CD1c-positive myeloid dendritic cell (primary cell): Measurements from ENCODE around the gene HEPACAM.

Experiments
- DNase-seq: peaks from one replicate; pipeline ENCODE4 v3.0.0-alpha.2; 2016; ENCODE audit errors: extremely low spot score

The HEPACAM gene

GRCh38 chr11:124943254-124943616 lies 7.4 kb upstream of the HEPACAM start:
- no peak for DNase-seq

GRCh38 chr11:124942466-124943253 lies 6.8 kb upstream of the HEPACAM start:
- no peak for DNase-seq

- DNase-seq, result no peak
These were observed 5.9 kb upstream of the HEPACAM start for GRCh38 chr11:124941703-124942102.

- DNase-seq, result no peak
These were observed 3.1 kb upstream of the HEPACAM start for GRCh38 chr11:124938970-124939369.

DNA sequence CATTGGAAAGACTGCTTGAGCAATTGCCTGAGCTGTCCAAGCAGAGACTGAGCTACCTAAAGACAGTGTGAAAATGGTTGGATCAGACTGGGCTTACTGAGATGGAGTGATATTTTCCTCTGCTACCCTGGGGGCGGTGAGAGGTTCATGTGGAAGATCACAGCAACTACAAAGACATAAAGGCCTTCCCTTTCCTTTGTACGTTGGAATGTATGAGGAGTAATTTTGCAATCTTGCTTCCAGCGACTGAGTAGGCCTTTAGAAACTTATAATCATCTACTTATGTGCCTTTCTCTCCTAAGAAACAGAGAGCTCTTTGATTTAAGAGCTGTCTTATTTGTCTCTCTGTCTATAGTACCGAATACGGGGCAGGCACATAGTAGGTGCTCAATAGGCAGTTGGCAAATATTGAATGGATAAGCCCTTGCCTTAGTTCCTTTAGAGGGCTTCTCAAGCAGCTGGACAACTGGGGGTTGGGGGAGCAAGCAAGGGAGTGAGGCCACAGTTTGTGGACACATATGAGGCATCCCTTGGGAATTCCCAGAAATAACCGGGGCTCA lies 2.4 kb upstream of the HEPACAM start:
- no peak for DNase-seq

DNA sequence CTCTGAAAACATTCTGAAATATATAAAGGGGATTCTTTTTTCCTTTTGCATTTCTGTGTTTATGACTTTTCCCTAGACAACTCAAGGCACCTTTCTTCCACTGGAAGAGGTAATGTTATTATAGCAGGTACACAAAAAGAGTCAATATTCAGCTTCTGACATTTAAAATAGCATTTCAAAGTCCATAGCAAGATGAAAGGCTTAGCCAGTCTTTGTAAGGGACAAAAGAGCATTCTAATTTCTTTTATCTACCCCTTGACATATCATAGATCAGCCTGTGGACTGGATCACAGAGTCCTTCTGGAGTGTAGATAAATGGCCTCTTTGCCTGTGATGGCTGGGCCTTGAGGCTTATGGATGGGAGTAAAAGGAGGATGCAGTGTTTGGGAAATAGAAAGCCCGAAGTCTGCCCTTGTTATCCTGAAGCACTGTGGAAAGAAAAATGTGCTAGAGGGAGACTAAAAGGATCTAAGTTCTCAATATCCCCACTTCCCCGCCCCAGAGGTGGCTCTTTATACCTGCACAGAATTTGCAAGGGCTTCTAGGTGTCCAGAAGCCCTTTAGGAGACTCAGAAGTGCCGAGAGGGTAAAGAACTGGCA lies 1.6 kb upstream of the HEPACAM start:
- DNase-seq, result no peak

DNA sequence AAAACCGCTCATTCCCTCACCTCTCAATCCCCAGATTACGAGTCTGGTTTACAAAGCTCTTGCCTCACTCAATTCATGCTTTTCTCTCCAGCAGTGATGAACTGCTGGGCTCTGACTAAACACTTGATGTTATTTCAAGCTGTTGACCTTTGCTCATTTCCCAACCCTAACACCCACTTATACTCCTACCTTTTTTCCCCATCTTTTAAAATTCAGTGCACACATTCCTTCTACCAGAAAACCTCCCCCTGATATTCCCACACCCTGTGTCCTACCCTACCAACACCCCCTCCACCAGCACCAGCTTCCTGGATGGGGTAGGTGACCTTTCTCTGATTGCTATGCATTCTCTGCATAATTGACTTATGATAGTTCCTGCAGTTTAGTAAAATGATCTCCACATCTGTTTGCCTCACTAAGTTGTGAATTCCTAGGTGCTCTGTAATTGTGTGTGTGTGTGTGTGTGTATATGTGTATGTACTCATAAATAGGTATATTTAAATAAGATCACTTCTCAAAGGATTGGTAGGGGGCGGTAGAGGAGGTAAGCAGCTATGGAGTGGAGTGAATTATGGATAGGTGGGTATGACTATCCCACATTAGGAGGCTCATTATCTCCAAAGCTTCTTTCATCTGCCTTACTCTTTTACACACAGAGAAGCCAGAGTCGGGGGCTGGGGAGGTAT lies 842 bp downstream of the HEPACAM start:
- DNase-seq, result no peak

GRCh38 chr11:124930799-124931198 lies 5.0 kb downstream of the HEPACAM start:
- no peak for DNase-seq

DNA sequence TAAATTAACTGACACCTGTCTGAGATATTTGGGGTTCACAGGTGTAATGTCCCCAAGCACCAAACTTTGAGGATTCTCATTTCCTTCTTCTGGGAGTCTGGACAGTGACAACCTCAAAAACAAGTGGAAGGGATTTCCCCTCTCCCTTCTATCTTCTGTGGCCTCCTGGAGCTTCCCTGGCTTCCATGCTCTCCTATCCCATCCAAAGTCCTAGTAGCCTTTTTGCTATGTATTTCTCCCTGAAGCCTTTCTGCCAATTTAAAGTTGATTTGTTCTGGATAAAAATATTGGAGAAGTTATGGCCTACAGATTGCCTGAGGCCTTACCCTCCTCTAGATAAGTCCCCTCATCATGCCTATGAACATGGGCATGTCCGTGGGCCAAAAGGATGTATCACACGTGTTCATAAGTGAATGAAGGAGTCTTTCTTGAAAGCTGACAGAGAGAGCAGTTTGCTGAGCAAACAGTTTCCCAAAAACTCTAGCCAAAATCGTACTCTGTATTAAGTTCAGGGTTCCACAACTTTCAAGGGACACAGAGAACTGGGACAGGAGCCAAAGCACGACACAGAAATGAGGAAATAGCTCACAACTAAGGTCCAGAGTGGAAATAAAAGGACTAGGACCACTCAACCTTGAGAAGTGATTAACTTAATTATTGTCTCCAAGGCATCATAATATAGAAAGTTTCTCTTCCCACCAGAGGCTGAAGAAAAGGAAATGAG lies 6.7 kb downstream of the HEPACAM start:
- DNase-seq, result no peak

DNA sequence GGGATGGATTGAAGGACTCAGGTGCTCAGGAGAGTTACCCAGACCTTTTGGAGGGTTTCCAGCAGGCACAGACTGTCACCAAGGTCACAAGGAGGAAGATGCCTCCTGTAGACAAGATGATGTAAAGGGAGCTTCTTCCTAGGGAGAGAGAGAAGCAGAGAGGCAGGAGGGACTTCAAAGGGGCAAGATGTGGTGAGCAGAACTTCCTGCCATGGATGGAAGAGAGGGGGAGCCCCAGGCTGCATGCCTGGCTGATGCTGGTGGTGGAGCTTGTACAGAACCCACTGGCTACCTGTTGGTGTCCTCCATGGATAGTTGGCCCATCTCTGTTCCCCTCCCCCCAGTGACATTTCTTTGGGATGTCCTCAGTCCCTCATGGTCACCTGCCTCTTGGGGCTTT lies 12.6 kb downstream of the HEPACAM start:
- DNase-seq, result no peak

DNA sequence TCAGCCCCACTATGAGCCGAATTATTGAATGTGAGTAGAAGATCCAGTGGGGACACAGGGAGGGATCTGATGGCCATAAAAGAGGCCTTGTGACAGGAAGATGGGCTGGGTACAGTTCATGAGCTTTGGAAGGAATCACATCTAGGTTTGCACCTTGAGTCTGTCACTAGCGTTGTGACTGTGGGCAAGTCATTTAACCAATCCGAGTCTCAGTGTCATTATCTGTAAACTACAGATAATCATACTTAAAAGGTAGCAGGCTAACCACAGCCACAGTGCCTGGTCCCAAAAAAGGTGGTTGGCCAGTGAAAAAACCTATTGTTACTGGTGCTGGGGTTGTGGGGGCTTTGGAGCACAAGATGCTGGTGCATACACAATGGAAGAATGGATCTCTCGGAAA lies 13.0 kb downstream of the HEPACAM start:
- no peak for DNase-seq

DNA sequence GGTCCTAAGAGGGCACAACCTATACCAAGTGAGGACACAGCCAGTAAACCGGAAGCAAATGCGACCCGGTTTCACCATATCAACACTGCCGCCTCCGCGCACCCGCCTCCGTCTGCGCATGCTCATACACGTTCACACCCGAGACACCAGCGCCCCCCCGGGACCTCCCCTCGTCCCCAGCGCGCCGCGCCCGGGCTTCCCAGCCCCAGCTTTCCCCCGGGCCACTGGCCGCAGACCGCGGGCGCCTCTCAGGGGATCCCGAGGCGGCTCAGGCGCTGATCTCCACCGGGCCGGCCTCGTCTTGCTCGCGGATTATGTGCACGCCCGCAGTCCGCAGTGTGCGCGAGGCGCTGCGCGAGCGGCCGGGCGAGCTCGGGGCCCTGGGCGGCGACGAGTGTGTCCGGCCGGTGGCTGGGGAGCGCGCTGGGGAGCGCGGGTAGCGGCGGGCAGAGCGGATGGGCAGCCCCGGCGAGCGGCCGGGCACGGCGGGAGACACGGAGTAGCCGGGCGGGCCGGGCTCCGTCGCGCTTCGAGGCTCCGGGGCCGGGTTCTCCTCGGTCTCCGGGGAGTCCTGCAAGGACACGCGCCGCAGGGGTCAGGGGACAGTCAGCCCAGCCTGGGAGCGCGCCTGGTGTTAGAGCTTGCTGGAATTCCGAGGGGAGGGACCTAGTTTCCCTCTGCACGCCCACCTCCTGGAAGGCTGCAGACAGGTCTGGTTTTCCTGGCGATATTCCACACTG lies 14.8 kb downstream of the HEPACAM start:
- peak; percentile 75 for DNase-seq

DNA sequence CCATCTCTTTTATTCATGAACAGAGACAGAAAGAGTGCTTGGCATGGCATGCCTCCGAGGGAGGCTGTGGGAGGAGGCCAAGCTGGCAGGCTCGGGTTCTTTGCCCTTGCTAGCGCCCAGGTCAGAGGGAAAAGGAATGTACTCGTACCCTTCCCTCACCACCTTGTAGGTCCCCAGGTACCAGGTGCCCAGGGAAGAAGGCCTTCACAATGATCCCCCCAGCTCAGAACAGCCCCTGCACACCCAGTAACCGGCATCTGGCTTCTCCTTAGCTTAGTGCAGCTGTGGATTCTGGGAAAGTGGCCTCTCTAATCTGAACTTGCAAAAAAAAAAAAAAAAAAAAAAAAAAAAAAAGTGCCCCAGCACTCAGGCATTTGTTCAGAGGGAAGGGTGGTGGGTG lies 15.5 kb downstream of the HEPACAM start:
- DNase-seq, result no peak

DNA sequence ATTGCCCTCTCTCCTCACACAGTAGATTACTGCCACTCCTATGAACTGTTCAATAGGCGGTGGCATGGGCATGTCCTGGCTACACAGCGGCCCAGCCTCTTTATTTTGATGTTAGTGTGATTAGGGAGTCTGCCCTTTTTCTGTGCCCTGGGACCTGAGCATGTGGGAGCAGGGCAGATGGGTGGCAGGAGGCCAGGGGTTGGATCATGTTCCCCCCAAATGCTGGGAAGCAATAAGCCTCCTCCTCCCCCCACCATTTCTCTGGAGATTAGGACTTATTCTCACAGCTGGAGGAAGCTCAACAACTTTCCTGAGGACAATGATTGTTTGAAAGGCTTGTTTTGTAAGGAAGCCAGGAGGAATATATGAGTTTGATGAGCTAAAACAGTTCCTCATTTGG lies 15.9 kb downstream of the HEPACAM start:
- no peak for DNase-seq

DNA sequence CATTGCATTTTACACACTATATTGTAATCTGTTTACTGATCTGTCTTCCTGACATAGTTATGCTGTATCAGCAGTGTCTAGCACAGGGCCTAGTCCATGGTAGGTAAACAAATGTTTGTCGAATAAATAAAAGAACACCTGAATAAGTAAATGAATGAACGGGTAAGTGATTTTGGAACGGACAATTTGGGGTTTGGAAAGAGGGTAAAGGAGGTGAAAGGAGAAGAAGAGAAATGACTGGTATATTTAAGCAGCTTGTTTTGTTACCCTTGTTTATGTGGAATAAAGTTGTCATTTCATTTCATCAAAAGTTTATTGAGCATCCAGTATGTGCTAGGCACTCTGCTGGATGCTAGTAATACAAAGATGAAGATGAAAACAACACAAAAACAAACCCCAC lies 16.9 kb downstream of the HEPACAM start, which contains the start of gene HEPN1:
Gene HEPN1, plus strand, starts transcription at position 301 of the 400 bp plus-strand sequence.
- DNase-seq, result no peak

DNA sequence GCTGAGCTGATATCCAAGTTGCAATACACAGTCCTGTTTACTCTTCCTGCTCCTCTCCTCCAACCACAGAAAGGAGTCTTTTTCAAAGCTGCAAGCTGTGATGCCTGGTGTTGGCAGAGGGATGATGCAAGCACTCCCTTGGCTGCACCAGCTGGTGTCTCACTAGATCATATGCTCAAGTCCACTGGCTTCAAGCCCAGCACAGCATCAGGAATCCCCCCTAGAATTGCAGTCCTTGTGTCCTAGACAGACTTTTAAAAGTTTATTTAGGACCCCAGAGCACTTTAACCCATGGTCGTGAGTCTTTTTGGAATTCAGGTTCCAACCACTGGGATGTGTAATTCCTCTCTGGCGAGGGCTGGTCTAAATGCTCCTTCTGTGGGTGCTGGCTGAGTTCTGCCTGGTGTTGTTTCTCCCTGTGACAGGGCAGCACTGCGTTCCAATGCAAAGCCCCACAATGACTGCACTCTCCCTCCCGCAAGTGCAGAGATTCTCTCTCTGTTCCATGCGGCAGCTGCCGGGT lies 18.7 kb downstream of the HEPACAM start:
- no peak for DNase-seq

- DNase-seq, result no peak
These were observed 19.5 kb downstream of the HEPACAM start for GRCh38 chr11:124916370-124916710.

DNA sequence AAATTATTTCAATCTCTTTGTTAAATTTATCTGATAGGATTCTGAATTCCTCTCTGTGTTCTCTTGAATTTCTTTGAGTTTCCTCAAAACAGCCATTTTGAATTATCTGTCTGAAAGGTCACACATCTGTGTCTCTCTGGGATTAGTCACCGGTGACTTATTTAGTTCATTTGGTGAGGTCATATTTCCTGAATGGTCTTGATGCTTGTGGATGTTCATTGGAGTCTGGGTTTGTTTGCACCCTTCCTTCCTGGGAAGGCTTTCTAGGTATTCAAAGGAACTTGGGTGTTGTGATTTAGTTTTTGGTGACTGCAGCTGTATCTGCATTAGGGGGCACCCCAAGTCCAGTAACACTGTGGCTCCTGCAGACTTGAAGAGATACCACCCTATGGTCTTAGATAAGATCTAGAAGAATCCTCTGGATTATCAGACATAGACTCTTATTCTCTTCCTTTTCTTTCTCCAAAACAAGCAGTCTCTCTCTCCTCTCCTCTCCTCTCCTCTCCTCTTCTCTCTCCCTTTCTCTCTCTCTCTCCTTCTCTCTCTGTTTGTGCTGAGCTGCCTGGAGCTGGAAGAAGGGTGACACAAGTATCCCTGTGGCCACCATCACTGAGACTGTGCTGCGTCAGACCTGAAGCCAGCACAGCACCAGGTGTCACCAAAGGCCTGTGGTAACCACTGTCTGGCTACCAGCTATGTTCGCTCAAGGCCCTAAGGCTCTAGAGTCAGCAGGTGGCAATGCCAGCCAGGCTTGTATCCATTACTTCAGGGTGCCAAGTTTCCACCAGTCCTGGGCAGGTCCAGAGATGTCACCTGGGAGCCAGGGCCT lies 20.1 kb downstream of the HEPACAM start:
- peak; percentile 42 for DNase-seq

- no peak for DNase-seq
These were observed 33.2 kb downstream of the HEPACAM start for GRCh38 chr11:124902616-124903015.

GRCh38 chr11:124900464-124900863 lies 35.4 kb downstream of the HEPACAM start:
- no peak for DNase-seq
